Cerebellar cortex (tissue), 1 donor: ENCODE results near the gene COX8C.
A peak's percentile ranks its signal among the peaks of the same experiment; 100 is the strongest.

Experiments used
- DNase-seq: peaks from one replicate; pipeline ENCODE4 v3.0.0-alpha.2; 2015; ENCODE audit warnings: low spot score

The COX8C gene

DNA sequence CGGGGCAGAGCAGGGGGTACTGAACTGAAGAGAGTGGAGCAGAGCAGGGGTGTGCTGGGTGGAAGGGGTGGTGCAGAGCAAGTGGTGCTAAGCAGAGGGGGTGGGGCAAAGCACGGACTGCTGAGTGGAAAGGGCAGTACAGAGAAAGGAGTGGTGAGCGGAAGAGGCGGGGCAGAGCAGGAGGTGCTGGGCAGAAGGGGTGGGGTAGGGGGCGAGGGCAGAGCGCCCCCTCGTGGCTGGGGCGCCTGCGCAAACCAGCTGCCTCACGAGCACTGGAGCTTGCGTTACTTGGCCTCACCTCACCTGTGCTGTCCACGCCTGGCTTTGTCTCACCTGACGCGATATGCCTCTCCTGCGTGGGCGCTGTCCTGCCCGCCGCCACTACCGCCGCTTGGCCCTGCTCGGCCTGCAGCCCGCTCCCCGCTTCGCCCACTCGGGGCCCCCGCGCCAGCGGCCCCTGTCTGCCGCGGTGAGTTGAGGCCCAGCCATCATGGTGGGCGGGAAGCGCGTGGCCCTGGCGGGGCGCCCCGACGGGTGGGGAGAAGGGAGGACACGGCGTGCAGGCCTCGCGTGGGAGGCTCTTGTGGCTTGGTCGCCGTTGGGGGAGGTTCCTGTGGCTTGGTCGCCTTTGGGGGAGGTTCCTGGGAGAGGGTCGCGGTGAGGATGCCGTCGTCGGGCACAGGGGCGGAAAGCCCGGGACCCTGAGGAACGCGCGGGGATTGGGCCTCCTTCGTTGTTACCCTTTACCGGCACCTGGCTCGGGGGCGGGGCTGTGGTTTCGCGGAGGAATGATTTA lies at the start of gene COX8C:
COX8C (plus strand) TSS at position 257 of the 796 bp plus-strand sequence; CDS start at position 344, 87 bp downstream.
- DNase-seq = no peak

DNA sequence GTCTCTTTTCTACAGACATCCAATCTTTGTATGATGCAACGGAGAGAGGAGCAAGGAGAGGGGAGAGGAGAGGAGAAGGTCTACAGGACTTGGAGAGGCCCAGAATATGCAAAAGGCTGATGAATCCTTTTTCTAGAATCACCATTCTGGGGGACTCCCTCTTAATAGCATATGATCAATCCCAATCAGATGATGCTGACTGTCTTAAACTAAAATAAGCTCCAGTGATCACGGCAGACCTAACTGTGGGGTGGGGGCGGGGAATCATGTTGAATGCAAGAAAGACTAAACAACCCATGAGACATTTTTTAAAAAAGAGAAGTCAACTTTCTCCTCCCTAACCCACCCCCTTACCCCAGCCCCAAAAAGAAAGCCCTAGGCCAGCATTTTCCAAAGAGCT lies 47.6 kb upstream of the COX8C start:
- DNase-seq = no peak

DNA sequence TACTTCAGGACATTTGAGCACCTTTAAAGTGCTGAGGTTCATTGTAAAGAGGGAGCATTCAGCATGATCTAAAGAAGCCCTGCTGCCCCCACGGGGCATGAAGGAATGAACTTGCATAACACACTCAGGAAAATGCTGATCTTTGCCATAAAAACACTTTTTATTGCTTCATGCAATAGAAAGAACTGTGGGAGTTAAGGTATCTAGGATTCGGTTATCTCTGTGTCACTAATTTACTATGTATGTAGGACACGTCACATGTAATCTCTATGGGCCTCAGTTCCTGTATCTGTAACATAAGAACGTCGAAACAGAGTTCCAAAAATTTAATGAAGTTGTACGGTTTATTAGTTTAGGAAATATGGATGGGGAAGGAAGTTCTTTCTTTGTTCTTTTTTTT lies 47.1 kb upstream of the COX8C start:
- no peak for DNase-seq

- peak; percentile 24 for DNase-seq
Measured at GRCh38 chr14:93301821-93302447, 45.0 kb upstream of the COX8C start.

- DNase-seq = no peak
Measured at GRCh38 chr14:93302688-93303581, 44.0 kb upstream of the COX8C start.

GRCh38 chr14:93303659-93304058 lies 43.3 kb upstream of the COX8C start:
- DNase-seq = no peak

DNA sequence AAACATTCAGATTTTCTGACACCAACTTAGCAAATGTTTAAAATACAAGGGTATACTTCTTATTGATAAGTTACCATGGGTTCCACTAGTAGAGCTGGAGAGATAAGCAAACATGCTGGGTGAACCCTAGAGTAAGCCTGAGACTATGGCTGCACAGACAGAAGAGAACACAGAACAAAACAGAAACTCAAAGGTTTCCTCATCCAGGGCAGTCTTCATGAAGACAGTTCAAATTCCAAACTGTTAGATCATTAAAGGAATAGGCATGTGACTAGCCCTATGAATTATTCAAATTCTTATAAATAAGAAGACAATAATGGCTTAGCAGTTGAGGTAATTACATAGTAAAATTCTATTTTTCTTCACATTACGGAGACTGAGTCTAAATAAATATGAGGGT lies 42.2 kb upstream of the COX8C start:
- no peak for DNase-seq

DNA sequence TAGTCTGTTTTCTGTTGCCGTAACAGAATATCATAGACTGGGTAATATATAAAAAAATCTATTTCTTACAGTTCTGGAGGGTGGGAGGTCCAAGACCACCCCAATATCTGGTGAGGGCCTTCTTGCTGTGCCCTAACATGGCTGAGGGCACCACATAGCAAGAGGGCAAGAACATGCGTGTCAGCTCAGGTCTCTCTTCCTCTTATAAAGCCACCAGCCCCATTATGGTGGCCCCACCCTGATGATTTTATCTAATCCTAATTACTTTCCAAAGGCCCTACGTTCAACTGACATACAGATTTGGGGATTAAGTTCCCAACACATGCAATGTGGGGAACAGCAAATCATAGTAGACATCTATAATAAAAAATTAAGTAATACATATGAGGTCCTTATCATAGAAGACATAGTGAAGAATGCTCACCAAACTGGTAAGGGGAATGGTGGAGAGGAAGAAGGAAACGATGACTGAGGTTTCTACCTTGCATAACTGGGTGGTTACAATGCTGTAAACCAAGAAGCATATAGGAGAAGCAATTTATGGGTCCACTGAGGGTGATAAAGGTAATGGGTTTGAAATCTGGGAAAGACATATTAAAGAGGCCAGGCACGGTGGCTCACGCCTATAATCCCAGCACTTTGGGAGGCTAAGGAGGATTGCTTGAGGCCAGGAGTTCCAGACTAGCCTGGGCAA lies 41.1 kb upstream of the COX8C start:
- DNase-seq = no peak

GRCh38 chr14:93306812-93307211 lies 40.2 kb upstream of the COX8C start:
- DNase-seq = no peak

- no peak for DNase-seq
Measured at GRCh38 chr14:93308686-93309345, 38.2 kb upstream of the COX8C start.

- no peak for DNase-seq
Measured at GRCh38 chr14:93309427-93309966, 37.5 kb upstream of the COX8C start.

DNA sequence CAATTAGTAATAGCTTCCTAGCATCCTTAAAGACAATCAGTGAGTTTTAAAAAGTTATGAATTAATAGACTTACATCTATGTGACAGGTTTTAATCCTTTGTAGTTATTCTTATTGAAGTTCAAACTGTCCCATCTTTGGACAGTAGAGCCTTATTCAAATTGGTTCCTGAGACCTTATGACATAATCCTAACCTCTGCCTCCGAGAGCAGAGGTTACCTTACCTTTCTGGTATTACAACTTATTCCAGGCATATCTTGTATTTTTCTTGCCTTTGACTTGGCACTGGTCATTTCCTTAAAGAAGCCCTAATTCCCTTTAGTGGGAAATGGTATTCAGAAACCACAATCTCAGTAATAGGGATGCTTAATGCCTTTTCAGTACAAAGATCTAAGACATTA lies 35.9 kb upstream of the COX8C start:
- no peak for DNase-seq

DNA sequence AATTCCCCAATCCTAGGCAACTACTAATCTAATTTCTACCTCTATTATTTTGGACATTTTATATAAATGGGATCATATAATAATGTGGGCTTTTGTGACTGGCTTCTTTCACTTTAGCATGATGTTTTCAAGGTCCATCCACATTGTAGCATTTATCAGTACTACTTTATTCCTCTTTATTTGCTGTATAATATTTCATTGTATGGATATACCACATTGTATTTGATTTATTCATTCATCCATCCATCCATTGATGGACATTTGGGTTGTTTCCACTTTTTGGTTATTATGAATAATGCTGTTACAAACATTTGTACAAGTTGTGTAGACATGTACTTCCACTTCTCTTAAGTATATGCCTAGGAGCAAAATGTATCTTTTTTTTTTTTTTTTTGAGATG lies 31.4 kb upstream of the COX8C start:
- DNase-seq = no peak

- no peak for DNase-seq
Measured at GRCh38 chr14:93316716-93317115, 30.3 kb upstream of the COX8C start.

- DNase-seq = no peak
Measured at GRCh38 chr14:93317210-93317874, 29.6 kb upstream of the COX8C start.

- no peak for DNase-seq
Measured at GRCh38 chr14:93317875-93318807, 28.8 kb upstream of the COX8C start.

- DNase-seq = no peak
Measured at GRCh38 chr14:93318927-93319326, 28.1 kb upstream of the COX8C start.

DNA sequence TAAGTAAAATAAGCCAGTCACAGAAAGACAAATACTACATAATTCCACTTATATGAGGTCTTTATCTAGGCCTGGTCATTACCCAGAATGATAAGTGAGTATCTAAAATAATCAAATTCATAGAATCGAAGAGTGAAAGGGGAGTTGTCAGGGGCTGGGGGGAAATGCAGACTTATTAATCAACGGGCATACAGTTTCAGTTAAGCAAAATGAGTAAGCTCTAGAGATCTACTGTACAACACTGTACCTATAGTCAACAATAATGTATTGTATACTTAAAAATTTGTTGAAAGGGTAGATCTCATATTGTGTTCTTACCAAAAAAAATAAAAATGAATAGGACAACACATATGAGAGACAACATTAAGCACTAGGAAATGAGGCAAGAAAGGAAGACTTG lies 27.5 kb upstream of the COX8C start:
- no peak for DNase-seq

- DNase-seq = no peak
Measured at GRCh38 chr14:93319958-93320357, 27.0 kb upstream of the COX8C start.

- no peak for DNase-seq
Measured at GRCh38 chr14:93320489-93320888, 26.5 kb upstream of the COX8C start.
